Thyroid gland (tissue), 4 donors: ENCODE data around the gene RPL31. TPM values are rescaled to one million over a fixed set of nuclear protein-coding genes. Genes with fewer than 3 reads are reported as not detected.

ENCODE experiments used
- DNase-seq, 2 donors: peaks; one replicate each; pipeline ENCODE4 v3.0.0-alpha.2; 2019
- H3K27ac ChIP-seq, 3 donors: fragments of 200-600 bp; sonication (generic); 1 replicate in 2 of 3; 2 replicates in 1 of 3; pipeline ENCODE4 v1.5.1; 2016 to 2019; ENCODE audit warnings: mild to moderate bottlenecking in 1 of 3, moderate library complexity in 1 of 3
- H3K27me3 ChIP-seq: fragments of 200-600 bp; sonication (generic); one replicate; pipeline ENCODE4 v1.5.1; 2019
- H3K36me3 ChIP-seq, 2 donors: fragments of 200-600 bp; sonication (generic); one replicate each; pipeline ENCODE4 v1.5.1; 2016 to 2019
- H3K4me1 ChIP-seq, 2 donors: fragments of 200-600 bp; sonication (generic); one replicate each; pipeline ENCODE4 v1.5.1; 2017 to 2019
- H3K4me3 ChIP-seq, 3 donors: fragments of 200-600 bp; sonication (generic); replicated peaks in 1 of 3; 1 replicate in 2 of 3; 2 replicates in 1 of 3; pipeline ENCODE4 v1.5.1; 2016; ENCODE audit warnings: mild to moderate bottlenecking in 1 of 3
- H3K9me3 ChIP-seq: fragments of 200-600 bp; sonication (generic); one replicate; pipeline ENCODE4 v1.5.1; 2017
- CTCF ChIP-seq, 6 experiments: fragments of 200-600 bp in 3 of 6; fragments of 450-650 bp in 3 of 6; sonication (generic) in 3 of 6; IDR thresholded peaks; one replicate each; pipeline ENCODE4 v1.5.1; 2016 to 2019; ENCODE audit warnings: antibody characterized with exemption in 6 of 6, mild to moderate bottlenecking in 2 of 6, inconsistent platforms in 1 of 6, moderate library complexity in 1 of 6
- POLR2A ChIP-seq, 2 donors: fragments of 450-650 bp; IDR thresholded peaks; one replicate each; pipeline ENCODE4 v1.6.1; 2017; ENCODE audit warnings: antibody characterized with exemption in 2 of 2, mild to moderate bottlenecking in 2 of 2, moderate library complexity in 1 of 2
- WGBS, 2 donors: methylation state at CpG; one replicate each; pipeline ENCODE4 v1.1.5; 2017; 5-methylcytosine and 5-hydroxymethylcytosine counted together
- intact Hi-C: fragments of 100-400 bp; cut with DNase I; formaldehyde crosslinking; loops from one replicate; pipeline ENCODE4 v1.15.1; 2023
- total RNA-seq, 4 donors: library from RNA; depleted of rRNA; stranded (reverse); fragments of >200 nt; gene quantifications; one replicate each; pipeline ENCODE4 v1.2.3, GENCODE V29; 2016

RPL31 gene
- total RNA-seq, 4 donors from 2014 or later, result 216 to 1,406 (median 718) TPM

- Histone ChIP-seq H3K4me1 (no peaks in the 10 kb centered on the region), H3K9me3 (no peaks in the 10 kb centered on the region), H3K36me3 (no peaks in the 10 kb centered on the region), H3K27ac (no peak overlapping the region), H3K27me3 (no peaks in the 10 kb centered on the region), H3K4me3 (no peak overlapping the region)
- WGBS, 2 donors, result 98 to 99% methylated on average over 6 of the region's 6 CpGs
- intact Hi-C loops, result no loop called here
- DNase-seq, result no peak
- TF ChIP-seq POLR2A (IDR thresholded peaks at IDR 0.05) (no peak), CTCF (IDR thresholded peaks at IDR 0.05) (no peak)
Observed at GRCh38 chr2:101023327-101024107, 21.4 kb downstream of the RPL31 start.

- no peak for DNase-seq
- no peaks in the 10 kb centered on the region for H3K27me3 ChIP-seq
- no peak overlapping the region for H3K27ac ChIP-seq
- H3K36me3 ChIP-seq, result no peaks in the 10 kb centered on the region
- H3K4me1 ChIP-seq, result no peaks in the 10 kb centered on the region
- WGBS, 2 donors, result 68 to 74% methylated on average over 6 of the region's 6 CpGs
- intact Hi-C loops, result no loop called here
- H3K9me3 ChIP-seq, result no peaks in the 10 kb centered on the region
- TF ChIP-seq CTCF (IDR thresholded peaks at IDR 0.05) (no peak), POLR2A (IDR thresholded peaks at IDR 0.05) (no peak)
- H3K4me3 ChIP-seq, result no peak overlapping the region
Observed at GRCh38 chr2:101025561-101025960, 23.5 kb downstream of the RPL31 start.

GRCh38 chr2:101026253-101026701 is 24.2 kb downstream of the RPL31 start:
- Histone ChIP-seq H3K36me3 (no peaks in the 10 kb centered on the region), H3K27me3 (no peaks in the 10 kb centered on the region), H3K27ac (no peak overlapping the region), H3K4me3 (no peak overlapping the region), H3K9me3 (no peaks in the 10 kb centered on the region), H3K4me1 (no peaks in the 10 kb centered on the region)
- 82 to 83% methylated on average over 9 of the region's 9 CpGs for WGBS, 2 donors
- no peak for DNase-seq
- intact Hi-C loops, result no loop called here
- TF ChIP-seq POLR2A (IDR thresholded peaks at IDR 0.05) (no peak), CTCF (IDR thresholded peaks at IDR 0.05) (no peak)

- TF ChIP-seq POLR2A (IDR thresholded peaks at IDR 0.05) (no peak), CTCF (IDR thresholded peaks at IDR 0.05) (no peak)
- intact Hi-C loops, result no loop called here
- no peaks in the 10 kb centered on the region for H3K4me1 ChIP-seq
- no peak overlapping the region for H3K27ac ChIP-seq
- no peak overlapping the region for H3K4me3 ChIP-seq
- no peaks in the 10 kb centered on the region for H3K27me3 ChIP-seq
- H3K9me3 ChIP-seq, result no peaks in the 10 kb centered on the region
- WGBS, 2 donors, result 86 to 87% methylated on average over 14 to 15 of the region's 15 CpGs
- no peak for DNase-seq
- no peaks in the 10 kb centered on the region for H3K36me3 ChIP-seq
Observed at GRCh38 chr2:101026923-101027469, 24.9 kb downstream of the RPL31 start.

GRCh38 chr2:101027852-101028251 is 25.8 kb downstream of the RPL31 start:
- Histone ChIP-seq H3K27me3 (no peaks in the 10 kb centered on the region), H3K9me3 (no peaks in the 10 kb centered on the region), H3K27ac (no peak overlapping the region), H3K4me3 (no peak overlapping the region), H3K36me3 (no peaks in the 10 kb centered on the region), H3K4me1 (peaks cover 4 to 6% of the 10 kb centered on the region in 2 donors)
- no peak for TF ChIP-seq CTCF (IDR thresholded peaks at IDR 0.05)
- TF ChIP-seq POLR2A (IDR thresholded peaks at IDR 0.05), result no peak
- 95 to 97% methylated on average over 8 of the region's 8 CpGs for WGBS, 2 donors
- intact Hi-C loops, result no loop called here
- no peak for DNase-seq
